GM10248 (cell line): ENCODE results near the gene SFI1.

ENCODE experiments used
- CTCF ChIA-PET: fragments of 300-600 bp; sonication (Branson Sonifier 250); formaldehyde crosslinking; extraction: SDS; loops from one replicate; lab custom pipeline; 2021; ENCODE audit warnings: antibody characterized with exemption; lab: Yijun Ruan, JAX
- POLR2A ChIA-PET: fragments of 350-650 bp; sonication (Branson Sonifier 250); formaldehyde crosslinking; extraction: SDS; loops from one replicate; lab custom pipeline; 2020; ENCODE audit warnings: antibody characterized with exemption; lab: Yijun Ruan, JAX
- DNase-seq: peaks from one replicate; pipeline ENCODE4 v3.0.0; 2012; ENCODE audit errors: extremely low spot score
- TF ChIP-seq, protein P1 (sequence below): IDR thresholded peaks from 2 replicates; pipeline ENCODE4 v1.5.1; 2012; ENCODE audit warnings: mild to moderate bottlenecking, low read depth; ENCODE audit errors: extremely low read depth, missing control alignments, control extremely low read depth

Gene SFI1

DNA sequence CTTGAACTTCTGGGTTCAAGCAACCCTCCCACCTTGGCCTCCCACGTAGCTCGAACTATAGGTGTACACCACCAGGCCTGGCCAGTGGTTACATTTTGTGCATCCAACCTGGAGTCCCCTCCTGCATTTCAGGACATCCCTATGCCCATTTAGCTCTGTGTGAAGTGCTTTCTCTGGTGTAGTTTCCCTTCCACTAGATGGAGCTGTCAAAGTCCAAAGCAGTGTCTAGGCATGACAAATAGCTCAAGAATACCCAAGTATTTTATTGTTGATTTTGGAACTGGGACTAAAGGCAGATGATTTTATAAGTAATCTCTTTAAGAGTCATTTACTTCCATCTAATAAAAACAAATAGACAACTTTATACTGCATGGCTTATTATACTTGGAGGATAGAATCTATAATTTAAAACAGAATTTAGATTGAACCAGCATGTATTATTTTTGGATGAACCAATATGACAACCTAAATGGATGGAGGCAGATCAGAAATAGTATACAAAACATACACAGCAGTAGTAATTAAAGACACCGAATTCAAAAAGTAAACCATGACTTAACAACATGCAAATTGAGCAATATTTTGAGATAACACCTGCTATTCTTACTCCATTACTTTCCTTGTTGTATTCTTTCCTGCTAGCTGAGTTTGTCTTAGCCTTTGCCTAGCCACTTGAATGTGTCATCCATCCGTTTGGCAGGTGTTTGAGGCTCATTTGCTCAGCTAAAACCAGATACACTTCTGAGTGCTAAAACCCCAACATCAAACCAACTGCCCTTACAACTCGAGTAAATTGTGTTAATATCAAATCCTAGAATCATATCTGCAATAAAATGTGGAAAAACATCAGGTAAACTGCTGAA, 44.4 kb upstream of the SFI1 start:
- TF ChIP-seq, protein P1, sequence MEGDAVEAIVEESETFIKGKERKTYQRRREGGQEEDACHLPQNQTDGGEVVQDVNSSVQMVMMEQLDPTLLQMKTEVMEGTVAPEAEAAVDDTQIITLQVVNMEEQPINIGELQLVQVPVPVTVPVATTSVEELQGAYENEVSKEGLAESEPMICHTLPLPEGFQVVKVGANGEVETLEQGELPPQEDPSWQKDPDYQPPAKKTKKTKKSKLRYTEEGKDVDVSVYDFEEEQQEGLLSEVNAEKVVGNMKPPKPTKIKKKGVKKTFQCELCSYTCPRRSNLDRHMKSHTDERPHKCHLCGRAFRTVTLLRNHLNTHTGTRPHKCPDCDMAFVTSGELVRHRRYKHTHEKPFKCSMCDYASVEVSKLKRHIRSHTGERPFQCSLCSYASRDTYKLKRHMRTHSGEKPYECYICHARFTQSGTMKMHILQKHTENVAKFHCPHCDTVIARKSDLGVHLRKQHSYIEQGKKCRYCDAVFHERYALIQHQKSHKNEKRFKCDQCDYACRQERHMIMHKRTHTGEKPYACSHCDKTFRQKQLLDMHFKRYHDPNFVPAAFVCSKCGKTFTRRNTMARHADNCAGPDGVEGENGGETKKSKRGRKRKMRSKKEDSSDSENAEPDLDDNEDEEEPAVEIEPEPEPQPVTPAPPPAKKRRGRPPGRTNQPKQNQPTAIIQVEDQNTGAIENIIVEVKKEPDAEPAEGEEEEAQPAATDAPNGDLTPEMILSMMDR: peak; percentile 56
- peak; percentile 44 for DNase-seq
- ChIA-PET POLR2A (no interaction called here), CTCF (interaction anchor here (0.7 to 2.9 kb wide), 22 partner anchors 9 to 518 kb away, joined by 3 to 29 read pairs (median 4); partner anchors contain the start of gene DRG1)

- ChIA-PET POLR2A (no interaction called here), CTCF (interaction anchor here (1.7 kb wide), 1 partner anchor 10 kb away, joined by 6 read pairs; no protein-coding TSS in a partner anchor)
- TF ChIP-seq, protein P1: no peak
- DNase-seq: no peak
Measured at GRCh38 chr22:31461699-31462098, 34.6 kb upstream of the SFI1 start.

GRCh38 chr22:31465307-31465706, 31.0 kb upstream of the SFI1 start:
- TF ChIP-seq, protein P1: no peak
- CTCF ChIA-PET: interaction anchor here (1.3 kb wide), 1 partner anchor 13 kb away, joined by 4 read pairs; no protein-coding TSS in a partner anchor
- POLR2A ChIA-PET: no interaction called here
- no peak for DNase-seq

- CTCF ChIA-PET: no interaction called here
- POLR2A ChIA-PET: no interaction called here
- TF ChIP-seq, protein P1: no peak
- DNase-seq: no peak
Measured at GRCh38 chr22:31474743-31475142, 21.6 kb upstream of the SFI1 start.

GRCh38 chr22:31475800-31476199, 20.5 kb upstream of the SFI1 start:
- TF ChIP-seq, protein P1: no peak
- no peak for DNase-seq
- POLR2A ChIA-PET: no interaction called here
- CTCF ChIA-PET: no interaction called here

GRCh38 chr22:31477329-31477728, 19.0 kb upstream of the SFI1 start:
- TF ChIP-seq, protein P1: no peak
- CTCF ChIA-PET: interaction anchor here (1.2 to 1.6 kb wide), 3 partner anchors 9 to 26 kb away, joined by 3 to 4 read pairs (median 3); no protein-coding TSS in a partner anchor
- peak; percentile 68 for DNase-seq
- POLR2A ChIA-PET: interaction anchor here (0.6 to 1.5 kb wide), 3 partner anchors 12 to 146 kb away, joined by 3 to 5 read pairs (median 4); partner anchors contain the start of gene EIF4ENIF1
